ENCODE measurements around the gene TMEM161A.
"Not testable (repeated sequence)": the region's sequence is repeated elsewhere in the genome, so short reads cannot be mapped to it uniquely, and the experiment has no call there.

TMEM161A gene

GRCh38 chr19:19105365-19106055, 32.8 kb downstream of the TMEM161A start:
- Histone ChIP-seq H3K27ac (ENCODE audit: low read length) (no peak overlapping the region), H4K20me1 (ENCODE audit: insufficient read depth, low read length) (no peaks in the 10 kb centered on the region), H3K4me1 (ENCODE audit: low read length) (no peaks in the 10 kb centered on the region), H3K36me3 (replicated peaks; ENCODE audit: low read depth, low read length) (no peaks in the 10 kb centered on the region), H3K9me3 (ENCODE audit: insufficient read depth, low read length) (no peaks in the 10 kb centered on the region), H3K4me3 (ENCODE audit: low read length) (no peak overlapping the region), H3K4me2 (ENCODE audit: low read length) (no peak overlapping the region), H3K9ac (ENCODE audit: low read length) (no peak overlapping the region), H3K79me2 (ENCODE audit: low read length) (no peaks in the 10 kb centered on the region), H3K27me3 (ENCODE audit: low read depth, low read length) (no peaks in the 10 kb centered on the region), H2AFZ (ENCODE audit: low read depth, low read length) (no peak overlapping the region)
- TF ChIP-seq EZH2phosphoT487 (IDR thresholded peaks at IDR 0.05; ENCODE audit: low read depth) = no peak
- TF ChIP-seq CTCF (IDR thresholded peaks at IDR 0.05; ENCODE audit: low read depth, low read length) = no peak

GRCh38 chr19:19103167-19103566, 35.1 kb downstream of the TMEM161A start:
- TF ChIP-seq CTCF (IDR thresholded peaks at IDR 0.05; ENCODE audit: low read depth, low read length) = no peak
- no peak for TF ChIP-seq EZH2phosphoT487 (IDR thresholded peaks at IDR 0.05; ENCODE audit: low read depth)
- Histone ChIP-seq H3K27me3 (ENCODE audit: low read depth, low read length) (no peaks in the 10 kb centered on the region), H3K9me3 (ENCODE audit: insufficient read depth, low read length) (no peaks in the 10 kb centered on the region), H3K36me3 (replicated peaks; ENCODE audit: low read depth, low read length) (no peaks in the 10 kb centered on the region), H3K4me3 (ENCODE audit: low read length) (no peak overlapping the region), H3K4me2 (ENCODE audit: low read length) (no peak overlapping the region), H3K4me1 (ENCODE audit: low read length) (no peaks in the 10 kb centered on the region), H4K20me1 (ENCODE audit: insufficient read depth, low read length) (no peaks in the 10 kb centered on the region), H3K27ac (ENCODE audit: low read length) (no peak overlapping the region), H3K79me2 (ENCODE audit: low read length) (no peaks in the 10 kb centered on the region), H3K9ac (ENCODE audit: low read length) (no peak overlapping the region), H2AFZ (ENCODE audit: low read depth, low read length) (no peak overlapping the region)

GRCh38 chr19:19102566-19102965, 35.7 kb downstream of the TMEM161A start:
- not testable (repeated sequence) for H4K20me1 ChIP-seq (ENCODE audit: insufficient read depth, low read length); H3K36me3 ChIP-seq (replicated peaks; ENCODE audit: low read depth, low read length)

GRCh38 chr19:19101540-19101939, 36.7 kb downstream of the TMEM161A start:
- Histone ChIP-seq H3K79me2 (ENCODE audit: low read length) (no peaks in the 10 kb centered on the region), H4K20me1 (ENCODE audit: insufficient read depth, low read length) (no peaks in the 10 kb centered on the region), H3K27ac (ENCODE audit: low read length) (no peak overlapping the region), H3K36me3 (replicated peaks; ENCODE audit: low read depth, low read length) (no peaks in the 10 kb centered on the region), H3K9me3 (ENCODE audit: insufficient read depth, low read length) (no peaks in the 10 kb centered on the region), H3K27me3 (ENCODE audit: low read depth, low read length) (no peaks in the 10 kb centered on the region), H3K9ac (ENCODE audit: low read length) (no peak overlapping the region), H2AFZ (ENCODE audit: low read depth, low read length) (no peak overlapping the region), H3K4me2 (ENCODE audit: low read length) (no peak overlapping the region), H3K4me1 (ENCODE audit: low read length) (no peaks in the 10 kb centered on the region), H3K4me3 (ENCODE audit: low read length) (no peak overlapping the region)
- TF ChIP-seq EZH2phosphoT487 (IDR thresholded peaks at IDR 0.05; ENCODE audit: low read depth) (no peak), CTCF (IDR thresholded peaks at IDR 0.05; ENCODE audit: low read depth, low read length) (no peak)

More at GRCh38 chr19:19102566-19102965, 35.7 kb downstream of the TMEM161A start:
- H3K4me3 ChIP-seq (ENCODE audit: low read length); H3K9me3 ChIP-seq (ENCODE audit: insufficient read depth, low read length); H3K9ac ChIP-seq (ENCODE audit: low read length); H3K4me1 ChIP-seq (ENCODE audit: low read length); H3K27me3 ChIP-seq (ENCODE audit: low read depth, low read length); H3K4me2 ChIP-seq (ENCODE audit: low read length); H3K27ac ChIP-seq (ENCODE audit: low read length); H3K79me2 ChIP-seq (ENCODE audit: low read length); H2AFZ ChIP-seq (ENCODE audit: low read depth, low read length): not testable (repeated sequence)

Data from OCI-LY3 (cell line).